ENCODE measurements around the gene ZNF550.

GRCh38 chr19:57546513-57546912 is 13.2 kb downstream of the ZNF550 start:
- TF ChIP-seq, protein P1, sequence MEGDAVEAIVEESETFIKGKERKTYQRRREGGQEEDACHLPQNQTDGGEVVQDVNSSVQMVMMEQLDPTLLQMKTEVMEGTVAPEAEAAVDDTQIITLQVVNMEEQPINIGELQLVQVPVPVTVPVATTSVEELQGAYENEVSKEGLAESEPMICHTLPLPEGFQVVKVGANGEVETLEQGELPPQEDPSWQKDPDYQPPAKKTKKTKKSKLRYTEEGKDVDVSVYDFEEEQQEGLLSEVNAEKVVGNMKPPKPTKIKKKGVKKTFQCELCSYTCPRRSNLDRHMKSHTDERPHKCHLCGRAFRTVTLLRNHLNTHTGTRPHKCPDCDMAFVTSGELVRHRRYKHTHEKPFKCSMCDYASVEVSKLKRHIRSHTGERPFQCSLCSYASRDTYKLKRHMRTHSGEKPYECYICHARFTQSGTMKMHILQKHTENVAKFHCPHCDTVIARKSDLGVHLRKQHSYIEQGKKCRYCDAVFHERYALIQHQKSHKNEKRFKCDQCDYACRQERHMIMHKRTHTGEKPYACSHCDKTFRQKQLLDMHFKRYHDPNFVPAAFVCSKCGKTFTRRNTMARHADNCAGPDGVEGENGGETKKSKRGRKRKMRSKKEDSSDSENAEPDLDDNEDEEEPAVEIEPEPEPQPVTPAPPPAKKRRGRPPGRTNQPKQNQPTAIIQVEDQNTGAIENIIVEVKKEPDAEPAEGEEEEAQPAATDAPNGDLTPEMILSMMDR (IDR thresholded peaks at IDR 0.05): no peak
- TF ChIP-seq POLR2A (IDR thresholded peaks at IDR 0.05): no peak
